Heart left ventricle (tissue), 13 donors: ENCODE measurements around the gene DNAJC3.

ENCODE experiments used
- CTCF ChIP-seq, 12 donors: fragments of 200-600 bp; sonication (generic) in 4 of 12; IDR thresholded peaks; one replicate each; pipeline versions ENCODE4 v1.5.0 to v1.8.0; 2018 to 2022; ENCODE audit warnings: antibody characterized with exemption in 12 of 12, mild to moderate bottlenecking in 5 of 12
- POLR2A ChIP-seq, 2 donors: fragments of 450-650 bp; IDR thresholded peaks; one replicate each; pipeline ENCODE4 v1.6.1; 2017; ENCODE audit warnings: antibody characterized with exemption in 2 of 2, mild to moderate bottlenecking in 2 of 2, moderate library complexity in 2 of 2
- donor health status: ischemic (EF 13 %, LVEDD 7.1; RV severe dilation, severe dysfunction).
- donor health status: DM: no; HTN: yes; CAD: no.
- donor health status: DM: no; HTN: no; CAD: no.
- donor health status: ischemic (EF 25% LVEDD 6.9; RV normal size, moderate dysfunction).
- donor health status: ischemic (EF 25% LVEDD 5.7; RV mildly dilated, moderate dysfunction).
- donor health status: ischemic (EF 35%, LVEDD 5.7; RV mildly dilated, moderate dysfunction).
- donor health status: nonischemic (EF 11% LVEDD 7.7; RV severe dilation, severe dysfunction).
- donor health status: DM: yes; HTN: yes; CAD: no.
- donor health status: PGD.
- donor health status: ischemic (EF 29% LVEDD 5.4; RV normal size, mild dysfunction).
- donor health status: nonischemic (EF 23%, LVEDD 6.1; RV moderate dilation, normal function).

- TF ChIP-seq CTCF (IDR thresholded peaks at IDR 0.05) = no peak
- TF ChIP-seq POLR2A (IDR thresholded peaks at IDR 0.05) = no peak
Measured at GRCh38 chr13:95740979-95741320, 64.0 kb downstream of the DNAJC3 start.
